Mesenchymal stem cell (in vitro differentiated cells and primary cell): Measurements from ENCODE around the gene FOXN3.
A peak's percentile ranks its signal among the peaks of the same experiment; 100 is the strongest.

Experiments used
- DNase-seq: peaks from one replicate; pipeline ENCODE4 v3.0.0-alpha.2; 2013
- H2AFZ ChIP-seq: one replicate; pipeline ENCODE4 v1.6.1; 2013; ENCODE audit warnings: low read depth, mild to moderate bottlenecking, control low read depth, inconsistent platforms, low read length, moderate library complexity
- H2AK5ac ChIP-seq: 2 replicates; pipeline ENCODE4 v1.6.1; 2013; ENCODE audit warnings: low read length, moderate library complexity, mild to moderate bottlenecking, inconsistent platforms; ENCODE audit not compliant: severe bottlenecking
- H2BK120ac ChIP-seq: one replicate; pipeline ENCODE4 v1.6.1; 2013; ENCODE audit warnings: low read depth, mild to moderate bottlenecking, inconsistent platforms, low read length, moderate library complexity
- H2BK12ac ChIP-seq, 2 experiments: one replicate each; pipeline ENCODE4 v1.6.1; 2013; ENCODE audit warnings: inconsistent platforms in 2 of 2, low read length in 2 of 2, mild to moderate bottlenecking in 2 of 2, moderate library complexity in 2 of 2, control low read depth in 1 of 2
- H2BK15ac ChIP-seq: one replicate; pipeline ENCODE4 v1.6.1; 2013; ENCODE audit warnings: mild to moderate bottlenecking, low read depth, inconsistent platforms; ENCODE audit not compliant: poor library complexity, severe bottlenecking
- H2BK5ac ChIP-seq: 2 replicates; pipeline ENCODE4 v1.6.1; 2013; ENCODE audit warnings: low read depth, mild to moderate bottlenecking, low read length, control low read depth, inconsistent platforms; ENCODE audit not compliant: poor library complexity, severe bottlenecking
- H3K14ac ChIP-seq, 2 experiments: one replicate each; pipeline ENCODE4 v1.6.1; 2013; ENCODE audit warnings: inconsistent platforms in 2 of 2, low read length in 2 of 2, control low read depth in 1 of 2, mild to moderate bottlenecking in 1 of 2, moderate library complexity in 1 of 2
- H3K18ac ChIP-seq, 2 experiments: one replicate each; pipeline ENCODE4 v1.6.1; 2013; ENCODE audit warnings: inconsistent platforms in 2 of 2, low read length in 2 of 2, control low read depth in 1 of 2, low read depth in 1 of 2, mild to moderate bottlenecking in 1 of 2
- H3K23ac ChIP-seq, 2 experiments: one replicate each; pipeline ENCODE4 v1.6.1; 2013; ENCODE audit warnings: inconsistent platforms in 2 of 2, low read length in 2 of 2, mild to moderate bottlenecking in 2 of 2, moderate library complexity in 2 of 2, control low read depth in 1 of 2
- H3K27ac ChIP-seq: 2 replicates; pipeline ENCODE4 v1.5.1; 2013; ENCODE audit warnings: mild to moderate bottlenecking, moderate library complexity, low read length, control low read depth, inconsistent platforms; ENCODE audit not compliant: poor library complexity, severe bottlenecking
- H3K27me3 ChIP-seq, 2 experiments: 2 replicates each; pipeline versions ENCODE4 v1.6.1 to v1.7.0; 2013; ENCODE audit warnings: low read length in 2 of 2, mild to moderate bottlenecking in 2 of 2, moderate library complexity in 2 of 2, control low read depth in 1 of 2, inconsistent platforms in 1 of 2; ENCODE audit not compliant: control insufficient read depth in 1 of 2, insufficient read depth in 1 of 2
- H3K36me3 ChIP-seq, 2 experiments: 2 replicates each; pipeline versions ENCODE4 v1.6.1 to v1.7.0; 2013; ENCODE audit warnings: low read length in 2 of 2, control low read depth in 1 of 2, inconsistent platforms in 1 of 2, low read depth in 1 of 2, mild to moderate bottlenecking in 1 of 2; ENCODE audit not compliant: insufficient read depth in 2 of 2, control insufficient read depth in 1 of 2
- H3K4ac ChIP-seq, 2 experiments: one replicate each; pipeline ENCODE4 v1.6.1; 2013; ENCODE audit warnings: inconsistent platforms in 2 of 2, low read length in 2 of 2, mild to moderate bottlenecking in 2 of 2, moderate library complexity in 2 of 2, control low read depth in 1 of 2, low read depth in 1 of 2
- H3K4me1 ChIP-seq: 2 replicates; pipeline ENCODE4 v1.6.1; 2013; ENCODE audit warnings: low read depth, low read length, control low read depth; ENCODE audit not compliant: control insufficient read depth, insufficient read depth
- H3K4me2 ChIP-seq: 2 replicates; pipeline ENCODE4 v1.6.1; 2013; ENCODE audit warnings: low read length, mild to moderate bottlenecking, inconsistent platforms; ENCODE audit not compliant: poor library complexity, severe bottlenecking
- H3K4me3 ChIP-seq, 2 experiments: 2 replicates each; pipeline versions ENCODE4 v1.5.1 to v1.7.0; 2013; ENCODE audit warnings: low read length in 2 of 2, mild to moderate bottlenecking in 2 of 2, control low read depth in 1 of 2, low read depth in 1 of 2; ENCODE audit not compliant: insufficient read depth in 1 of 2
- H3K79me1 ChIP-seq: replicated peaks from 2 replicates; pipeline ENCODE4 v1.6.1; 2013; ENCODE audit warnings: mild to moderate bottlenecking, control low read depth, low read length, inconsistent platforms; ENCODE audit not compliant: poor library complexity, severe bottlenecking
- H3K9ac ChIP-seq: 2 replicates; pipeline ENCODE4 v1.7.0; 2013; ENCODE audit warnings: mild to moderate bottlenecking, low read length, moderate library complexity
- H3K9me3 ChIP-seq: 2 replicates; pipeline ENCODE4 v1.7.0; 2013; ENCODE audit warnings: mild to moderate bottlenecking, low read length; ENCODE audit not compliant: control insufficient read depth
- H4K8ac ChIP-seq: one replicate; pipeline ENCODE4 v1.6.1; 2013; ENCODE audit warnings: inconsistent platforms, mild to moderate bottlenecking, low read length, moderate library complexity
- H4K91ac ChIP-seq: one replicate; pipeline ENCODE4 v1.6.1; 2013; ENCODE audit warnings: mild to moderate bottlenecking, low read length, inconsistent platforms
- WGBS: methylation state at CpG from one replicate; pipeline ENCODE4 v1.1.7; 2013; ENCODE audit warnings: mixed read lengths; 5-methylcytosine and 5-hydroxymethylcytosine counted together

The FOXN3 gene

GRCh38 chr14:89394972-89395371 is 22.1 kb downstream of the FOXN3 start:
- Histone ChIP-seq H3K27ac (no peak overlapping the region), H2BK120ac (no peak overlapping the region), H2BK15ac (no peak overlapping the region), H2AK5ac (no peak overlapping the region), H3K79me1 (peaks cover 55% of the 10 kb centered on the region), H4K8ac (no peak overlapping the region), H3K14ac (no peak overlapping the region), H3K4me2 (no peak overlapping the region), H3K4me1 (peaks cover 4% of the 10 kb centered on the region), H4K91ac (no peak overlapping the region), H3K4ac (no peak overlapping the region), H3K9ac (no peak overlapping the region), H3K27me3 (no peaks in the 10 kb centered on the region), H2BK5ac (no peak overlapping the region), H3K9me3 (no peaks in the 10 kb centered on the region), H2AFZ (no peak overlapping the region), H3K36me3 (peaks cover 0 to 3% of the 10 kb centered on the region in 2 experiments), H2BK12ac (no peak overlapping the region), H3K4me3 (no peak overlapping the region), H3K18ac (no peak overlapping the region), H3K23ac (no peak overlapping the region)
- DNase-seq, result no peak
- 100% methylated on average over 2 of the region's 4 CpGs for WGBS

DNA sequence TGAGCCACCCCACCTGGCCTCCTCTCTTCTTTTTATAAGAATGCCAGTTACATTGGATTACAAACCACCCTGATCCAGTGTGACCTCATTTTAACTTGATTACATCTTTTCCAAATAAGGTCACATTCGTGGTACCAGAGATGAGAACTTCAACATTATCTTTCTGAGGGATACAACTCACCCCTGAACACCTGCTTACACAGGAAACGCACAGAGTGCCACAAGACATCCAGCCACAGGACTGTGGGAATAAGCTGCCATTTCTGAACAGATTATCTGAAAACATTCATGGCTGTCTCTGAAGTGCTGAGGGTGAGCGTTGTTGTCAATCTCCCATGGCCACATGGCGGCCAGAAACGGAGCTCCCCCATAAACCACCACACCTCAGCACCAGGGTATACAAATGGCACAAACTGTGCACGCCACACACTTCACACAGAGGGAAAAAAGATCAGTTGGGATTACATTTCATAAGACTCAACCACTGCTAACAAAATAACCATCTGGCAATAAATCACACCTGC is 23.7 kb downstream of the FOXN3 start:
- WGBS, result 94% methylated on average over 6 of the region's 6 CpGs
- H2BK12ac ChIP-seq, result no peak overlapping the region
- H3K4me1 ChIP-seq, result peaks cover 4% of the 10 kb centered on the region

DNA sequence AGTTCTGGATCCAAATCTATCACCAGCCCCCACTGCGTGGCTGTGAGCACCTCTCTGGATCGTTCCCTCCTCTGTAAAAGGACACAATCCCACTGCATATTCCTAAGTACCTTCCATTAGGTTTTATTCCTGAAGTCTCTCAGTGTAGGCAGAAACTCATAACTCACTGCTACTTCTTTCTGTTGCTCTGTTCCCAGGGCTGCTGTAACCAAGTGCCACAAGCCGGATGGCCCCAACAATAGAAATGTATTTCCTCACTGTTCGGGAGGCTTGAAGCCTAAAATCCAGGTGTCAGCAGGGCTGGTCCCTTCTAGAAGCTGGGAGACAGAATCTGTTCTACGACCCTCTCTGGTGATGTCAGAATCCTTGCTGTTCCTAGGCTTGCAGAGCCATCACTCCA is 24.9 kb downstream of the FOXN3 start:
- Histone ChIP-seq H2AFZ (no peak overlapping the region), H2BK120ac (no peak overlapping the region), H2AK5ac (no peak overlapping the region), H3K79me1 (peaks cover 50% of the 10 kb centered on the region), H3K9ac (no peak overlapping the region), H3K23ac (no peak overlapping the region), H3K14ac (no peak overlapping the region), H2BK5ac (no peak overlapping the region), H3K36me3 (peaks cover 0 to 4% of the 10 kb centered on the region in 2 experiments), H3K4me1 (peaks cover 4% of the 10 kb centered on the region), H4K91ac (no peak overlapping the region), H3K9me3 (no peaks in the 10 kb centered on the region), H3K4ac (no peak overlapping the region), H4K8ac (no peak overlapping the region), H3K27ac (no peak overlapping the region), H3K4me3 (no peak overlapping the region), H3K18ac (no peak overlapping the region), H2BK15ac (peak overlapping the region; percentile 73), H2BK12ac (no peak overlapping the region), H3K4me2 (no peak overlapping the region), H3K27me3 (no peaks in the 10 kb centered on the region)
- 91% methylated on average over 5 of the region's 5 CpGs for WGBS
- DNase-seq, result no peak

More for the DNA sequence above, 23.7 kb downstream of the FOXN3 start:
- H3K36me3 ChIP-seq, result peaks cover 0 to 2% of the 10 kb centered on the region in 2 experiments
- no peak overlapping the region for H2BK5ac ChIP-seq
- H3K23ac ChIP-seq, result no peak overlapping the region
- no peaks in the 10 kb centered on the region for H3K9me3 ChIP-seq
- no peak for DNase-seq
- H3K79me1 ChIP-seq, result peaks cover 52% of the 10 kb centered on the region
- H3K27me3 ChIP-seq, result no peaks in the 10 kb centered on the region
- H3K4me3 ChIP-seq, result no peak overlapping the region
- no peak overlapping the region for H3K4ac ChIP-seq
- H3K4me2 ChIP-seq, result no peak overlapping the region
- H2BK120ac ChIP-seq, result no peak overlapping the region
- H4K91ac ChIP-seq, result no peak overlapping the region
- no peak overlapping the region for H3K18ac ChIP-seq
- H3K14ac ChIP-seq, result no peak overlapping the region
- peak overlapping the region; percentile 37 for H2AK5ac ChIP-seq
- H3K9ac ChIP-seq, result no peak overlapping the region
- no peak overlapping the region for H3K27ac ChIP-seq
- H4K8ac ChIP-seq, result no peak overlapping the region
- H2AFZ ChIP-seq, result no peak overlapping the region
- no peak overlapping the region for H2BK15ac ChIP-seq

DNA sequence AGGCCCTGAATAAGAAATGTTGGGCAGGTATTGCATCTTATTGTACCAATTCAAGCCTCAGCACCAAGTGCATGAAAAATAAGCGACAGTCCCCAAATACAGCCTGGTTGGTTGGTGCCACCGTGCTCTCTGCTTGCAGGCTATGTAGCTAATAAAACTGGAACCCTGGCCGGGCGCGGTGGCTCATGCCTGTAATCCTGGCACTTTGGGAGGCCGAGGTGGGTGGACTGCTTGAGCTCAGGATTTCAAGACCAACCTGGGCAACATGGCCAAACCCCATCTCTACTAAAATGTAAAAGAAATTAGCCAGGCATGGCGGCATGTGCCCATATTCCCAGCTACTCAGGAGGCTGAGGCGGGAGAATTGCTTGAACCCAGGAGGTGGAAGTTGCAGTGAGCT is 25.5 kb downstream of the FOXN3 start:
- Histone ChIP-seq H2AK5ac (no peak overlapping the region), H3K4me1 (peaks cover 4% of the 10 kb centered on the region), H2AFZ (no peak overlapping the region), H3K18ac (no peak overlapping the region), H3K36me3 (peaks cover 0 to 7% of the 10 kb centered on the region in 2 experiments), H3K9ac (no peak overlapping the region), H2BK15ac (no peak overlapping the region), H3K79me1 (peaks cover 54% of the 10 kb centered on the region), H3K4me3 (no peak overlapping the region), H2BK5ac (no peak overlapping the region), H3K14ac (no peak overlapping the region), H3K4ac (no peak overlapping the region), H2BK120ac (no peak overlapping the region), H3K23ac (no peak overlapping the region), H3K4me2 (no peak overlapping the region), H4K8ac (no peak overlapping the region), H4K91ac (no peak overlapping the region), H3K27ac (no peak overlapping the region), H3K9me3 (no peaks in the 10 kb centered on the region), H3K27me3 (no peaks in the 10 kb centered on the region), H2BK12ac (no peak overlapping the region)
- DNase-seq, result no peak
- 96% methylated on average over 8 of the region's 8 CpGs for WGBS
